C4-2B (cell line): ENCODE data around the gene SMPD3.

Experiments
- H3K27ac ChIP-seq: fragments of 450-650 bp; 2 replicates; pipeline ENCODE4 v1.5.1; 2017
- CTCF ChIP-seq: fragments of 450-650 bp; conservative IDR thresholded peaks from 2 replicates; pipeline ENCODE4 v1.5.1; 2017; ENCODE audit warnings: mild to moderate bottlenecking
- ZFX ChIP-seq: fragments of 450-650 bp; IDR thresholded peaks from 2 replicates; pipeline ENCODE4 v1.6.1; 2017

The SMPD3 gene

GRCh38 chr16:68386628-68387027, 61.7 kb downstream of the SMPD3 start:
- H3K27ac ChIP-seq: no peak overlapping the region
- TF ChIP-seq ZFX (no peak), CTCF (no peak)

GRCh38 chr16:68385371-68385770, 62.9 kb downstream of the SMPD3 start:
- TF ChIP-seq CTCF (no peak), ZFX (no peak)
- no peak overlapping the region for H3K27ac ChIP-seq

GRCh38 chr16:68384288-68385161, 63.8 kb downstream of the SMPD3 start:
- TF ChIP-seq ZFX: no peak
- H3K27ac ChIP-seq: no peak overlapping the region

GRCh38 chr16:68383858-68384257, 64.5 kb downstream of the SMPD3 start:
- TF ChIP-seq CTCF (no peak), ZFX (no peak)

GRCh38 chr16:68382296-68382718, 66.0 kb downstream of the SMPD3 start:
- TF ChIP-seq ZFX (no peak), CTCF (no peak; the same call in 1 of the 2 replicates)
- no peak overlapping the region for H3K27ac ChIP-seq

More at GRCh38 chr16:68383858-68384257, 64.5 kb downstream of the SMPD3 start:
- no peak overlapping the region for H3K27ac ChIP-seq

- no peak overlapping the region for H3K27ac ChIP-seq
- no peak for TF ChIP-seq ZFX
- TF ChIP-seq CTCF: no peak
Observed at GRCh38 chr16:68381363-68381724, 67.0 kb downstream of the SMPD3 start.

- H3K27ac ChIP-seq: no peak overlapping the region
- TF ChIP-seq ZFX: no peak
- no peak for TF ChIP-seq CTCF
Observed at GRCh38 chr16:68380676-68381362, 67.5 kb downstream of the SMPD3 start.
